Uterus (tissue), 2 donors: ENCODE data around the gene MTHFD2L.

Source experiments
- CTCF ChIP-seq, 4 experiments: fragments of 200-600 bp in 2 of 4; fragments of 450-650 bp in 2 of 4; sonication (generic) in 2 of 4; IDR thresholded peaks; one replicate each; pipeline ENCODE4 v1.5.1; 2016 to 2019; ENCODE audit warnings: antibody characterized with exemption in 4 of 4, mild to moderate bottlenecking in 2 of 4, moderate library complexity in 1 of 4
- POLR2A ChIP-seq, 2 donors: fragments of 450-650 bp; IDR thresholded peaks; one replicate each; pipeline ENCODE4 v1.6.1; 2016; ENCODE audit warnings: antibody characterized with exemption in 2 of 2, mild to moderate bottlenecking in 1 of 2, moderate library complexity in 1 of 2

- TF ChIP-seq POLR2A (IDR thresholded peaks at IDR 0.05) = no peak
- no peak for TF ChIP-seq CTCF (IDR thresholded peaks at IDR 0.05)
These were observed 110.7 kb downstream of the MTHFD2L start for GRCh38 chr4:74268643-74269042.
